Measurements from ENCODE around the gene RFNG.

The RFNG gene

DNA sequence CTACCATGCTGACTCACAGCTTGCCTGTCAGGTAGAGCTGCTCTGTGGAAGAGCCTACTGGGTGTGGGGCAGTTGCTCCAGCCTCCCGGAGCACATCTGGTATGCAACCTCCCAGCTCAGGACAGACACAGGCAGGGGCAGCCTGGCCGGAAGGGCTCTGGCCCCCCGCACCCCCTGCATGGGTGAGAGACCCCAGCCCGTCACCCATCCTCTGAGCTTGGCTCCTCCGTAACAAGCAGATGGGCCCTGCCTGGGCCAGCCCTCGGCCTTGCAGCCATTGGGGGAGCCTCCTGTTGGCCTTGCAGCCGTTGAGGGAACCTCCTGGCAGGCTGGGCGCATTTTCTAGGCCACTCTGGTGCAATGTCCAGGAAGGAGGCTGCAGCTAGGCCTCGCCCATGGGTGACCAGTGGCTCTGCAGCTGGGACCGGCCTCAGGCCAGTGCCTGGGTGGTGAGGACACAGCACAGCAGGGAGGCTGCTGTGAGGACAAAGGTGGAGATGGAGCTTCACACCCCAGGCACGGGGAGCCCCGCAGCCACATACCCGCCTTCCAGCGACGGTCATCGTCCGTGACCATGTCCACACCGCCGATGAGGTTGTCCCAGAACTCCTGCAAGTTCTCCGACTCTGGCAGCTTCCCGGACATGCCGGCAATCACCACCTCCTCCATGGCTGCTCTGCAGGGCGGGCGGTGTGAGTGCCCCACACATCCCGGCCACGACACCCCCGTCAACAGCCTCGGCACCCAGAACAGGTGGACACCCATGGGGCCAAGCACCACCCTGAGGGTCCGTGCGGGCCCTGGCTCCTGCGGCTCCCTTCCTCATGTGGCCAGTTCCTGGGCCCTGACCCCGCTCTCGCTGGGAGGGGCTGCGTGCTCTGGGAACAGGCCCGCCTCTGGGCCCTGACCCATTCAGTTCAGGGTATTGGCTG, 44.4 kb upstream of the RFNG start:
- Histone ChIP-seq H3K27me3 (replicated peaks; ENCODE audit: control insufficient read depth, insufficient read depth, low read length, poor library complexity, severe bottlenecking) (no peaks in the 10 kb centered on the region), H3K9me3 (ENCODE audit: control insufficient read depth, low read length) (no peaks in the 10 kb centered on the region), H3K4me1 (ENCODE audit: control insufficient read depth, insufficient read depth, low read length, poor library complexity, severe bottlenecking) (peaks cover 16% of the 10 kb centered on the region), H3K36me3 (ENCODE audit: control insufficient read depth, insufficient read depth, low read length) (peaks cover 39% of the 10 kb centered on the region), H3K4me3 (ENCODE audit: insufficient read depth, low read depth, low read length, poor library complexity, severe bottlenecking) (no peak overlapping the region), H3K27ac (ENCODE audit: insufficient read depth, low read length, poor library complexity, severe bottlenecking) (no peak overlapping the region)
- DNase-seq = no peak

GRCh38 chr17:82094931-82095776, 43.5 kb upstream of the RFNG start:
- Histone ChIP-seq H3K36me3 (ENCODE audit: control insufficient read depth, insufficient read depth, low read length) (peaks cover 47% of the 10 kb centered on the region), H3K27me3 (replicated peaks; ENCODE audit: control insufficient read depth, insufficient read depth, low read length, poor library complexity, severe bottlenecking) (no peaks in the 10 kb centered on the region), H3K9me3 (ENCODE audit: control insufficient read depth, low read length) (no peaks in the 10 kb centered on the region), H3K27ac (ENCODE audit: insufficient read depth, low read length, poor library complexity, severe bottlenecking) (no peak overlapping the region), H3K4me1 (ENCODE audit: control insufficient read depth, insufficient read depth, low read length, poor library complexity, severe bottlenecking) (peaks cover 16% of the 10 kb centered on the region), H3K4me3 (ENCODE audit: insufficient read depth, low read depth, low read length, poor library complexity, severe bottlenecking) (no peak overlapping the region)
- no peak for DNase-seq

DNA sequence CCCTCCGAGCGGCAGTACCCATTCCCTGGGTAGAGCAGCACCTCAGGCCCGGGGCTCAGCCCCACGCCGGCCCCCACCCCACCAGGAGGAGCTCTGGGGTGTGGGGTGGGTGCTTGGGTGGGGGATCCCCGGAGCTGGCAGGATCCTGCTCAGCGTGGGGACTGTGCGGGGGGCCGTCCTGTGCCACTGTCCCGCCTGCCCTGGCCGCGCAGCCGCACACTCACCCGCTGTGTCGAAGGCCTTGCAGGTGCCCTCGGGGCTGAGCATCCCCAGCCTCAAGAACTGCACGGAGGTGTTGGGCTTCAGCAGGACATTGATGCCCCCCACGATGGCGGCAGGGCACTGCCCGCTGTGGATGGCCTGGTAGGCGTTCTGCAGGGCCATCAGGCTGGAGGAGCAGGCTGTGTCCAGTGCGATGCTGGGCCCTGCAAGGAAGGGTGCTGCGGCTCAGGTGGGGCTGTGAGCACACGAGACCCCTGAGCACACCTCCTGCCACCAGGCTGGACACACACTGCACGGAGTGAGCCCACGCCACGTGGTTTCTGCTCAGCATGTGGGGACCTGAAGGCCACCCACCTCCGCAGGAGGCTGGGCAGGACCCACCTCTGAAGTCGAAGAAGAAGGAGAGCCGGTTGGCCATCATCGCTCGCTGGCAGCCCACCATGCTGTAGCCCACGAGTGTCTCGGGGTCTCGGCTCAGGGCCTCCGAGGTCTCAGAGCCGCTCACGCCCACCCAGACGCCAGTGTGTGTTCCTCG, 41.6 kb upstream of the RFNG start:
- no peak for DNase-seq
- peaks cover 67% of the 10 kb centered on the region for H3K36me3 ChIP-seq (ENCODE audit: control insufficient read depth, insufficient read depth, low read length)
- H3K27ac ChIP-seq (ENCODE audit: insufficient read depth, low read length, poor library complexity, severe bottlenecking) = no peak overlapping the region
- no peak overlapping the region for H3K4me3 ChIP-seq (ENCODE audit: insufficient read depth, low read depth, low read length, poor library complexity, severe bottlenecking)
- H3K9me3 ChIP-seq (ENCODE audit: control insufficient read depth, low read length) = no peaks in the 10 kb centered on the region
- H3K27me3 ChIP-seq (replicated peaks; ENCODE audit: control insufficient read depth, insufficient read depth, low read length, poor library complexity, severe bottlenecking) = no peaks in the 10 kb centered on the region
- H3K4me1 ChIP-seq (ENCODE audit: control insufficient read depth, insufficient read depth, low read length, poor library complexity, severe bottlenecking) = peaks cover 7% of the 10 kb centered on the region

- H3K27ac ChIP-seq (ENCODE audit: insufficient read depth, low read length, poor library complexity, severe bottlenecking) = no peak overlapping the region
- no peak overlapping the region for H3K4me3 ChIP-seq (ENCODE audit: insufficient read depth, low read depth, low read length, poor library complexity, severe bottlenecking)
- peaks cover 7% of the 10 kb centered on the region for H3K4me1 ChIP-seq (ENCODE audit: control insufficient read depth, insufficient read depth, low read length, poor library complexity, severe bottlenecking)
- H3K9me3 ChIP-seq (ENCODE audit: control insufficient read depth, low read length) = no peaks in the 10 kb centered on the region
- H3K36me3 ChIP-seq (ENCODE audit: control insufficient read depth, insufficient read depth, low read length) = peaks cover 73% of the 10 kb centered on the region
- no peak for DNase-seq
- H3K27me3 ChIP-seq (replicated peaks; ENCODE audit: control insufficient read depth, insufficient read depth, low read length, poor library complexity, severe bottlenecking) = no peaks in the 10 kb centered on the region
Observed at GRCh38 chr17:82092628-82092994, 41.0 kb upstream of the RFNG start.

DNA sequence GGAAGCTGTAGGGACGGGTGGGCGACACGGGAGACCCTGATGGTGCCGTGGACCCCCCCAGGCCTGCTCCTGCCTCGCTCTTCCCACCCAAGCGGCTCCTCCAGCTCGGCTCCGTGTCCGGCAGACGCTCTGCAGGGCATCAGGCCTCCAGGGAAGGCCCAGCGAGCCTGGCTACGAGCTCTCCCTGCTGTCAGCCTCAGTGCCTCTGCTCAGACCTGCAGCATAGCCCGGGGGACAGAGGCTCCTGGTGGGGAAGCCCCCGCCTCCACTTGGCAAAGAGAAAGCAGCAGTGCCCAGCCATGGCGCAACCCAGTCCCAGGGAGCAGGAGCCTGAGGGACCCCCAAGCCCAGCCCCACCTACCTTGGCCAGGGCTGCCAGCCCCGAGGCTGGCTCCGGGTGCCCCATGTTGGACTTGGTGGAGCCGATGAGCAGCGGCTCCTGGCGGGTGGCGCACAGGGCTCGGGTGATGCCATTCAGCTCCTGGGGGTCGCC, 40.5 kb upstream of the RFNG start:
- no peak for DNase-seq
- H3K36me3 ChIP-seq (ENCODE audit: control insufficient read depth, insufficient read depth, low read length) = peaks cover 78% of the 10 kb centered on the region
- H3K27me3 ChIP-seq (replicated peaks; ENCODE audit: control insufficient read depth, insufficient read depth, low read length, poor library complexity, severe bottlenecking) = no peaks in the 10 kb centered on the region
- no peaks in the 10 kb centered on the region for H3K9me3 ChIP-seq (ENCODE audit: control insufficient read depth, low read length)
- no peak overlapping the region for H3K4me3 ChIP-seq (ENCODE audit: insufficient read depth, low read depth, low read length, poor library complexity, severe bottlenecking)
- H3K4me1 ChIP-seq (ENCODE audit: control insufficient read depth, insufficient read depth, low read length, poor library complexity, severe bottlenecking) = peaks cover 6% of the 10 kb centered on the region
- no peak overlapping the region for H3K27ac ChIP-seq (ENCODE audit: insufficient read depth, low read length, poor library complexity, severe bottlenecking)

DNA sequence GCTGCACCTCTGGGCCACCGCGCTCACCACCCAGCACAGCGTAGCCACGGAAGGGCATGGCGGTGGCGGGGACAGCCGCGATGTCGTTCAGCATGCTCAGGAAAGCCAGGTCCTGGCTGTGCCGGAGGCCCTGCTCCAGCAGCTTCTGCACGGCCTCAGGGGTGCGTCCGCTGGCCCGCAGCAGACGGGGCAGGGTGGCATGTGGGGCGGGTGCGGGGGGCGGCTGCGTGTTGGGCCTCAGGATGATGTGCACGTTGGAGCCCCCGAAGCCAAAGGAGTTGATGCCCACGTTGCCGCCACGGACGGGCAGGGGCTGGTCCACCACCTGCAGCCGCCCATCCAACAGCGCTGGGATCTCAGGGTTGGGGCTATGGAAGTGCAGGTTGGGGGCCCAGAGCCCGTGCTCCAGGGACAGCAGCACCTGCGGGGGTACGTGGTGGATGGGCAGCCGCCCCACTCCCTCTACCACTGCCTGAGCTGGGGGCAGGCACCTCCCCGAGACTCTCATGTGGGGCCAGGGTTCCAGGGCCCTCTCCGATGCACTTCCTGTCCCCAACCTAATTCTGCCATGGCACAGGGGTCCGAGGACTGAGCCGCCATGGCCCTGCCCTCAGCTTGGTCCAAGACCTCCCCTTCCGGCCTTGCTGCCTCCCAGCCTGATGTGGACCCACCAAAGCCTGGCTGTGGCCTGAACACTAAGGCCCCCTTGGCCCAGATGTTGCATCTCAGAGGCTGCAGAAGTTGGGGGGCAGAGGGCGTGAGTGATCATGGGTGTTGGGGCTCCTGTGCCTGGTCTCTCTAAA, 39.9 kb upstream of the RFNG start:
- Histone ChIP-seq H3K27me3 (replicated peaks; ENCODE audit: control insufficient read depth, insufficient read depth, low read length, poor library complexity, severe bottlenecking) (no peaks in the 10 kb centered on the region), H3K9me3 (ENCODE audit: control insufficient read depth, low read length) (no peaks in the 10 kb centered on the region), H3K4me3 (ENCODE audit: insufficient read depth, low read depth, low read length, poor library complexity, severe bottlenecking) (no peak overlapping the region), H3K27ac (ENCODE audit: insufficient read depth, low read length, poor library complexity, severe bottlenecking) (no peak overlapping the region), H3K36me3 (ENCODE audit: control insufficient read depth, insufficient read depth, low read length) (peaks cover 84% of the 10 kb centered on the region), H3K4me1 (ENCODE audit: control insufficient read depth, insufficient read depth, low read length, poor library complexity, severe bottlenecking) (no peaks in the 10 kb centered on the region)
- DNase-seq = no peak

GRCh38 chr17:82090549-82091263, 39.1 kb upstream of the RFNG start:
- Histone ChIP-seq H3K4me1 (ENCODE audit: control insufficient read depth, insufficient read depth, low read length, poor library complexity, severe bottlenecking) (no peaks in the 10 kb centered on the region), H3K27me3 (replicated peaks; ENCODE audit: control insufficient read depth, insufficient read depth, low read length, poor library complexity, severe bottlenecking) (no peaks in the 10 kb centered on the region), H3K36me3 (ENCODE audit: control insufficient read depth, insufficient read depth, low read length) (peaks cover 92% of the 10 kb centered on the region), H3K4me3 (ENCODE audit: insufficient read depth, low read depth, low read length, poor library complexity, severe bottlenecking) (no peak overlapping the region), H3K27ac (ENCODE audit: insufficient read depth, low read length, poor library complexity, severe bottlenecking) (no peak overlapping the region), H3K9me3 (ENCODE audit: control insufficient read depth, low read length) (no peaks in the 10 kb centered on the region)
- no peak for DNase-seq

- H3K4me3 ChIP-seq (ENCODE audit: insufficient read depth, low read depth, low read length, poor library complexity, severe bottlenecking) = no peak overlapping the region
- no peaks in the 10 kb centered on the region for H3K9me3 ChIP-seq (ENCODE audit: control insufficient read depth, low read length)
- peaks cover 92% of the 10 kb centered on the region for H3K36me3 ChIP-seq (ENCODE audit: control insufficient read depth, insufficient read depth, low read length)
- no peaks in the 10 kb centered on the region for H3K27me3 ChIP-seq (replicated peaks; ENCODE audit: control insufficient read depth, insufficient read depth, low read length, poor library complexity, severe bottlenecking)
- DNase-seq = no peak
- no peak overlapping the region for H3K27ac ChIP-seq (ENCODE audit: insufficient read depth, low read length, poor library complexity, severe bottlenecking)
- H3K4me1 ChIP-seq (ENCODE audit: control insufficient read depth, insufficient read depth, low read length, poor library complexity, severe bottlenecking) = no peaks in the 10 kb centered on the region
Observed at GRCh38 chr17:82089723-82090548, 38.3 kb upstream of the RFNG start.

Data from effector memory CD4-positive, alpha-beta T cell (primary cell).